ENCODE measurements around the gene HAND2. TPM values are rescaled to one million over a fixed set of nuclear protein-coding genes. Genes with fewer than 3 reads are reported as not detected.

Gene HAND2
- total and polyA plus RNA-seq, 2 of the 8 experiments (the other 6 are each of a cell fraction or from before 2014, with no cell fraction given), result 0.05 TPM; not detected in 1

- TF ChIP-seq TAF7 (optimal IDR thresholded peaks at IDR 0.05; ENCODE audit: borderline replicate concordance, low read depth, low read length) (no peak), SIN3A (conservative IDR thresholded peaks at IDR 0.05 in 1 of 2, IDR thresholded peaks at IDR 0.05 in 1 of 2; ENCODE audit: low read depth in 1 of 2, low read length in 2 of 2) (no peak), POU5F1 (IDR thresholded peaks at IDR 0.05; ENCODE audit: low read depth, low read length) (no peak), RXRA (IDR thresholded peaks at IDR 0.05; ENCODE audit: insufficient read depth, low read depth, low read length) (no peak), CEBPB (IDR thresholded peaks at IDR 0.05; ENCODE audit: low read depth, low read length) (no peak), YY1 (IDR thresholded peaks at IDR 0.05; ENCODE audit: low read depth, low read length) (peak; percentile 40; the same call in 1 of the 2 replicates), EZH2 (IDR thresholded peaks at IDR 0.05; ENCODE audit: low read depth, low read length, severe bottlenecking) (peak; percentile 44), MAX (IDR thresholded peaks at IDR 0.05) (peak; percentile 54; the same call in 1 of the 2 replicates), CREB1 (IDR thresholded peaks at IDR 0.05) (no peak), TCF12 (IDR thresholded peaks at IDR 0.05; ENCODE audit: low read depth, low read length) (no peak)
These were observed 35.7 kb downstream of the HAND2 start (continued) for GRCh38 chr4:173494013-173494970.
